ENCODE data around the gene CD2. TPM values are rescaled to one million over a fixed set of nuclear protein-coding genes. Genes with fewer than 3 reads are reported as not detected.

The CD2 gene
- total and polyA plus RNA-seq, 7 experiments from 2014 or later = 105 to 307 (median 186) TPM

DNA sequence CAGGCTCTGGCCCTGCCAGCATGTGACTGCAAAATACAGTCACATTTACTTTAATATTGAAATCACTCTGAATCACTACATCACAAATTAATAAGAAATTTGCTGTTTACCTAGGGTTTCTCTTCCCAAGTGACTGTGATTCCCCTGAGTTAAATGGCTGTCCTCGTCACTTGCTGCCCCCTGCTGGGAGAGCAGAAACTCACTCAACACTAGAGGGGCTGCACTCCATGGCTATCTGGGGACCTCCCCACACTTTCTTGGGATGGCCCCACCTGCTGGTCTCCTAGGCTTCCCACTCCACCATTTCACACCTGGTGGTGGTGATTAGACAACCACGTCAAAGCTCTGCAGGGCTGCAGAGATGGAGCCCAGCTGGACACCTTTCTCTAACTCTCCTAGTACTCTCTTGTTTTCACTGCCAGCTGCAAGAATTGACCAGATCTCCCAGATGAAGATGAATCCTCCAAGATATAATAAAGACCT, 63.4 kb downstream of the CD2 start:
- H3K27ac Mint-ChIP-seq = peak overlapping the region in 8 of 9 donors; percentile 22 to 85 (median 82)
- peaks cover under 1 to 19% (median 9%) of the 10 kb centered on the region in 11 donors for H3K9me3 Mint-ChIP-seq
- H3K4me1 Mint-ChIP-seq = peaks cover 20 to 58% (median 34%) of the 10 kb centered on the region in 7 donors
- H3K27me3 ChIP-seq (ENCODE audit: control insufficient read depth in 2 of 2, insufficient read depth in 2 of 2, low read length in 2 of 2) = no peaks in the 10 kb centered on the region
- ATAC-seq = peak; percentile 85
- peak; percentile 43 to 67 (median 63) for DNase-seq
- POLR2A ChIA-PET = interaction anchor here (0.6 to 7.6 kb wide), 4 partner anchors 11 to 79 kb away, joined by 3 to 107 read pairs (median 36); no protein-coding TSS in a partner anchor
- H3K4me3 Mint-ChIP-seq = peak overlapping the region; percentile 4 to 75 (median 58)
- no peaks in the 10 kb centered on the region for H3K36me3 ChIP-seq (ENCODE audit: control insufficient read depth in 2 of 3, insufficient read depth in 3 of 3, low read length in 3 of 3)
- CTCF ChIA-PET = interaction anchor here (0.6 to 5.8 kb wide), 22 partner anchors 8 to 244 kb away, joined by 3 to 117 read pairs (median 4); partner anchors contain the start of genes CD2 and TTF2
- H3K9me3 ChIP-seq (ENCODE audit: control insufficient read depth in 2 of 3, low read length in 3 of 3) = peaks cover 0 to 3% (median 0%) of the 10 kb centered on the region in 3 experiments
- intact Hi-C loops (cut with micrococcal nuclease) = loop anchor here (1.0 to 5.0 kb wide), 15 partner anchors 48 to 311 kb away; partner anchors contain the start of genes CD2 (in 1 of the 2), CD58 (in 1 of the 2) and TTF2 (in 1 of the 2)
- H3K27ac ChIP-seq (ENCODE audit: low read depth, low read length) = no peak overlapping the region
- H3K27me3 Mint-ChIP-seq = no peaks in the 10 kb centered on the region
- no peak overlapping the region for H3K4me3 ChIP-seq (ENCODE audit: low read length)
- peaks cover 23 to 33% of the 10 kb centered on the region in 2 donors for H3K4me1 ChIP-seq (ENCODE audit: control insufficient read depth in 2 of 2, insufficient read depth in 2 of 2, low read length in 2 of 2)
- H3K36me3 Mint-ChIP-seq = peaks cover 3 to 19% (median 12%) of the 10 kb centered on the region in 5 donors

Other genes with a start within 250 kb of the CD2 start
- gene CD58, start 183.4 kb upstream of the CD2 start, total RNA-seq = 10 to 100 TPM in 2 of 5 experiments, 1 to 10 TPM in 3; 3.3 to 35.0 (median 4.4) TPM
- gene CD58, start 183.4 kb upstream of the CD2 start, polyA plus RNA-seq = 1 to 10 TPM; 1.3 to 2.8 TPM
- under 1 TPM in 3 of 5 experiments, not detected in 2; 0.08 to 0.63 (median 0.24) TPM for gene IGSF3, start 86.7 kb upstream of the CD2 start, total RNA-seq
- under 1 TPM in 1 of 2 donors, not detected in 1; 0.04 TPM for gene IGSF3, start 86.7 kb upstream of the CD2 start, polyA plus RNA-seq
- gene PTGFRN, start 155.5 kb downstream of the CD2 start, total RNA-seq = 1 to 10 TPM in 4 of 5 experiments, under 1 TPM in 1; 1.00 to 5.6 (median 1.5) TPM
- 1 to 10 TPM in 1 of 2 donors, under 1 TPM in 1; 0.22 to 1.0 TPM for gene PTGFRN, start 155.5 kb downstream of the CD2 start, polyA plus RNA-seq
- gene CD101, start 247.3 kb downstream of the CD2 start, total RNA-seq = 10 to 100 TPM in 3 of 5 experiments, 1 to 10 TPM in 2; 3.9 to 15.4 (median 10.3) TPM
- 1 to 10 TPM; 5.8 to 9.9 TPM for gene CD101, start 247.3 kb downstream of the CD2 start, polyA plus RNA-seq

All from naive thymus-derived CD4-positive, alpha-beta T cell (primary cell).